NCI-H524 treated with DMSO at 0.1 percent for 48 hours (cell line): Measurements from ENCODE around the gene VSIG10L.

Source experiments
- DNase-seq: peaks from one replicate; lab custom pipeline; 2025; lab: John Stamatoyannopoulos, UW

Gene VSIG10L

DNA sequence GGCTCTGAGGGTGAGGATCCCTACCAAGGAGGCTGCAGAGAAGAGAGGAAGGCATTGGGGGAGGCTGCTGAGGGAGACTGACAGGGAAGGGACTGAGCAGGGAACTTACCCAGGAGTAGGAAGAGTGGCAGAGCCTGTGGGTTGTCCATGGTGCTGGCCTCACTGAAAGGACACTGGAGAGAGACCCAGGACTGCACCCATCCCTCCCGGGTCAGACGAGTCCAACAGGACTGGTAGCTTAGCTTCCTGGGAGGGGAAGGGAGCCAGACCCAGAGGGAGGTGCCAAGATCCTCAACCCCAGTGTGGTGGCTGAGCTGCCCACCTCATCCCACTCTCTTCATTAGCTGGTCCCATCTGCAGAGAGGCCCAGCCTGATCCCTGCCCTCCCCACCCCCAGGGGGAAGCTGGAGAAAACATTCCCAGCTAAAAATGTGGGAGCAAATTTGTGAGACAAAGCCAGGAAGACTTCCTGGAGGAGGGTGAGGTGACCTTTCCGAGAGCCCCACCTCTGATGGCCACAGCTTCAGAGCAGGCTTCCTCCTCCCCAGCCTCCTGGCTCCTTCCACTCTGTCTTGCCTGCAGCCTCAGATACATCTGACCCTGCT lies at the start of gene VSIG10L:
TSS of gene VSIG10L (minus strand) at position 164 of the 605 bp plus-strand sequence. CDS start at position 149, 15 bp downstream.
- DNase-seq: no peak

DNA sequence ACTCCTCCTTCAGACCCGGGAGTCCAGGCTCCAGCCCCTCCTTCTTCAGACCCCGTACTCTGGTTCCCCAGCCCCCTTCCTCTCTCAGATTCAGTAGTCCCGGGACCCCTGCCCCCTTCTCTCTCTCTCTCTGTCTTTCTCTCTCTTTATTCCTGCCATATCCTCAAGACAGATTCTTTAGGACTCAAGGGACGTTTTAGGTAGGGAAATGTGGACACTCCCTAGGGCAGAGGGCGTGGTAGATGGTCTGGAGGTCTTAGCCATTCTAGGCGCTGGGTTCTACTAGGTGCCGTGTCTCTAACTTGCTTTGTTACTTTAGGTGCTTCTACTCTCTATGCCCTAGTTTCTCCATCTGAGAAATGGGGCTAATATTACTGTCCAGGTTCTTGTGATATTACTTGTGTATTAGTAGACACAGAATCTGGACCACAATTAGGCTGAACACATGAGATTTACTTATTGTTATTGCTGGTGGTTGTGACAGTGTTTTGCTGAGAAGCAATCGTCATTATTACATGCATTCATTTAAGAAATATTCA lies 49.2 kb upstream of the VSIG10L start:
- DNase-seq: no peak

DNA sequence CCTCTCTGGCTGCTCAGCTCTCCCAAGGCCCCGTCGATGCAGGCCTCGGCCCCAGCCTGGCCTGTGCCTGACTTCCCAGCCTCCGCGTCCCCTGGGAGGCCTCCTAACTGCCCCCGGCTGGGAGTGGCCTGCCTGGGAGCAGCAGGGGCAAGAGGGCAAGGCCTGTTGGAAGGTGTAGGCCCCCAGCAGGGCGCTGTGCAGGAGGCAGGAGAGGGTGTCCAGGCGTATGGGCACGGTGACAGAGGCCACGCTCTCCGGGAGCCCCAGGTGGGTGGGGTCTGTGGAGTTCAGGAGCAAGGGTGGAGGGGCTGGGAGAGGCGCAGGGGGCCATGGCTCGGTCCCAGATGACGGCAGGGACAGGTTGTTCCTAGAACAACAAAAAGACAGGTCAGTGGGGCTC lies 47.2 kb upstream of the VSIG10L start:
- DNase-seq: no peak

DNA sequence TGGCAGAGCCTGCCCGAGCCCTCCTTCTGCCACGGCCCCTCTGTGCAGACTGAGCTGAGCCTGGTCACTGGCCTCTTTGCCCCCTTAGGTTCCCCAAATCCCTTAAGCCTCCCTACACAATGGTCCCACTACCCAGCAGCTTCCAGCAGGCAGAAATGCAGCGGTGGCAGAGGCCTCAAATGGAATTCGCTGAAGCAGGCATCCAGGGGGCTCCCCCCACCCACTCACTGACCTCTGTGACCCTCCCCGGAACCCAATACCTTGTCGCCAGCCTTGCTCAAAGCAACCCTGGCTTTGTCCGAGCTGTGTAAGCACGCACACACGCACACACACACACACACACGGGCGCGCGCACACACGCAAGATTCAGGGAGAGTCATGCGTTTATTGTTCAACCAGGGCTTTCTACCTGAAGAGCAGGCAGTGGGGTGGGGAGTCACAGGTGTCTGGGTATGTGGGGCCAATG lies 46.0 kb upstream of the VSIG10L start, which contains the start of gene LIM2:
TSS of gene LIM2 (minus strand) at position 51 of the 466 bp plus-strand sequence. CDS start 531 bp downstream, outside the sequence.
- no peak for DNase-seq

DNA sequence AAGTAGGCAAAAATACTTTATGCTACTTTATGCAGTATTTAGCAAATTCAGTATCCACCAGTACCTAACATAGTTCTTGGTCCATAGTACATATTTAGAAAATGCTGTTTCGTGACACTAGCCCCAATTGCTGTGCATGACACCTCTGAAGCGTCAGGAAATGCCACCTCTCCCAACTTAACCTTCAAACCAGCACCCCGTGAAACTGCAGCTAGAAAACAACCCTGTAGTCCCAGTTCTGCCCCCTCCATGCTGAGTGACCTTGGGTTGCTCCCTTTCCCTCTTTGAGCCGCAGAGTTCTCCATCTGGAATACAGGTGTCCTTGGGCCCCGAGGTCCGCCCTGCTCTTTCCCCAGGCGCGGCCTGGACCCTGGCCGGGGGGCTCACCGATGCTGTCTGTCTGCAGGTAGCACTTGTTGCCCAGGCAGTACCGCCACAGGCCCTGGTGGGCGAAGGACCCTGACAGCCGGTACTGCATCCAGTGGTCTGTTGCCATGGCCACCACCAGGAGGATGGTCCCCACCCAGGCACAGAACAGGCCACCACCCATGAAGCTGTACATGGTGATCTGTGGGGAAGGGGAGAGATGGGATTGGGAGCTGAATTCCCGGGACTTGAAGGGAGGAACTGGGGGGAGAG lies 45.1 kb upstream of the VSIG10L start:
- no peak for DNase-seq

DNA sequence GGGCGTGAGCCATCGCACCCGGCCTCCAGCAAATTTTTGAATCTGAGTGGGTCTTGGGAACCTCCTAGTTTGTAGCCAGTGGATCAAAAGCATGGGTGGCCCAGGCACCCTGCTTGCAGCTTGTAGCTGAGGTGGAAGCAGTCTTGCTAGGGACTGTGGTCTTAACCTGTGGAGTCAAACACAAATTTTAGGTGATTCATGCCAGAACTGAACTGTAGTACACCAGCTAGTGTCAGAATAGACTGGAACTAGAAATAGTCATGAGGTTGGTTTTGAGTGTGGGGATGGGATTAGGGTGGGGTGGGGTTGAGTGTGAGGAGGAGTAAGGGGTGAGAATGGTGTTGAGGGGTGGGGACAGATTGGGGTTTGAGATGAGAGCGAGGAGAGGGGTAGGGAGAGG lies 40.1 kb upstream of the VSIG10L start:
- DNase-seq: no peak

DNA sequence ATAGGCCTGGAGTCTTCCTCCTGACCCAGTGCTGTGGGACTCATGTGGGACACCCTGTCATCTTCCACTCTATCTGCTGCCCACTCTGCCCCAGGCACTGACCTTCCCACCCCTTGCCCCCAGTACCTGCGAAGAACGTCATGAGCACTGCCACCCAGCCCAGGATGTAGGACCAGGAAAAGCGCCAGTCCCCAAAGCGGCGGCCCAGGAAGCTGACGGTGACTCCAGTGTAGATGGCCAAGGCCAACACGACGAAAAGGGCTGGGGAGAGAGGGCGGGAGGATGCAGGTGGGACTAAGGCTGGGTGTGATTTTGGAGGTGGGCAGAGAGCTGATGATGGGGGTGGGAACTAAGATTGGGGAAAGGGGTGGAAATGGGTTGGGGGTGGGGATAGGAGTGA lies 38.4 kb upstream of the VSIG10L start:
- no peak for DNase-seq

DNA sequence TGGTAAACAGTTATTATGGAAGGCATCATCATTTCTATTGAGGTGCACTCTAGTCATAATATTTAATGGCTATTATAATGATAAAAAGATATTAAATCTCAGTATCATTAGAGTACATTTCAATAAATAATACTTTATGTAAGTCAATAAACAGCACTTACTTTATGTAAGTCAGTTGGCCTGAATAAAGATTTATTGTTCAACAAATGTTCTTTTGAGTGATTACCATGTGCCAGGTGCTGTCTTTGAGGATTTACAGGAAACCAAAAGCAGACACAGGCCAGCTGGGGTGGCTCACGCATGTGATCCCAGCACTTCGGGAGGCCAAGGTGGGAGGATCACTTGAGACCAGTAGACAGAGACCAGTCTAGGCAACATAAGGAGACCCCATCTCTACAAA lies 35.5 kb upstream of the VSIG10L start:
- DNase-seq: no peak

DNA sequence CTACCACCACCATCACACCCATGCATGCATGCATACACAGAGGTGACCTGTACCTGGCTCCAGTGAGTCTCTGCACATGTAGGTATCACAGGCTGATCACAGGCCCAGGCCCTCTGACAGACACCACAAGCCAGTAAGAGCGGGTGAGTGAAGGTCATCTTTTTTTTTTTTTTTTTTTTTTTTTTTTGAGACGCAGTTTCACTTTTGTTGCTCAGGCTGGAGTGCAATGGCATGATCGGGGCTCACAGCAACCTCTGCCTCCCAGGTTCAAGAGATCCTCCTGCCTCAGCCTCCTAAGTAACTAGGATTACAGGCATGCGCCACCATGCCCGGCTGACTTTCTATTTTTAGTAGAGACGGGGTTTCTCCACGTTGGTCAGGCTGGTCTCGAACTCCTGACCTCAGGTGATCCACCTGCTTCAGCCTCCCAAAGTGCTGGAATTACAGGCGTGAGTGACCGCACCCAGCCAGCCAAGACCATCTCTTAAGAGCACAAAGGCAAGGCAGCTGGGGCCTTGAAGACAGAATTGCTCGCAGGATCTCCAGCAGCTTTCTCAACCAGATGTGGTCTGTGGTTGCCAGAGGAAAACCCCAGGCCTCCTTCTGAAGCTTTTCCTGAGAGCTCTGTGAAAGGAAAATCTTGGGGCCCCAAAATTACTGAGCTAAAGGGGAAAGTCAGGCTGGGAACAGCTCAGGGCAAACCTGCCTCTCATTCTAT lies 33.7 kb upstream of the VSIG10L start:
- no peak for DNase-seq

DNA sequence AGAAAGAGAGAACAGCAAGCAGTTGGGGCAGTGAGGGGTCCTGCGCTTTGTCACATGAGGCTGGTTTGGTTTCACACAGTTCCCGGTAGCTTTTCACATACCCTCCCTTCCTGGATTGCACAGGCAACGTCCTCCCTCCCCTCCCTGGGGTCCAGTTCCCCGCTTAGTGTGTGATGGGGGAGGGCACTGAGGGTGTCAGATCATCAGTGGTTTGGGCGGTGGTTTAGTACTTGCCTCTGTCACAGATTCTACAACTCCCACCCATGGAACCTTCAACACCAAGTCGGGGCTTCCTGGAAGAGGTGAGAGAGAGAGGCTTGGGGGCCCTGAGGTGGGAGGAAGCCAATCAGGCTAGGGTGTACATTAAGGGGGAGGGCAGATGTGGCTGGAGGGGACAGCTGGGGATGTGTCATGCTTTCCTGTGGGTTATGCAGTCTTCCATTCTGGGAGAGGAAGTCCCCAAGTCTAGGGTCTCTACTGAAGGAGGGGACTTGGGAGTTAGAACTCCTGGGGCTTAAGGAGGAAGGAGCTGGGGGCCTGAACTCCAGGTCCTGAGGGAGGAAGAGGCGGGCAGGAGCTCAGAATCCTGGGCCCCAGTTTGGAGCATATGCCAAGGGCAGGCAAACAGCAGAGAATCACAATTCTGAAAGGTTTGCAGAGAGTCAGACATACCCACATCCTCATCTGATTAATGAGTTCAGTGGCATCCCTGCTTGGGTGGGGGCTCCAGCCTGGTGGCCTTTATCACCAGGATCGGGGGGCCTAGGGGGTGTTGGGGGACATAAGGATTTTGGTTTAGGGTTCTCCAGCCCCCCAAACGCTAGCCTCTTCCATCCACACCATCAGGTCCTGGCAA lies 30.9 kb upstream of the VSIG10L start, which contains the start of gene NKG7:
TSS of gene NKG7 (minus strand) at position 6 of the 856 bp plus-strand sequence. CDS start 119 bp downstream, outside the sequence.
- no peak for DNase-seq

DNA sequence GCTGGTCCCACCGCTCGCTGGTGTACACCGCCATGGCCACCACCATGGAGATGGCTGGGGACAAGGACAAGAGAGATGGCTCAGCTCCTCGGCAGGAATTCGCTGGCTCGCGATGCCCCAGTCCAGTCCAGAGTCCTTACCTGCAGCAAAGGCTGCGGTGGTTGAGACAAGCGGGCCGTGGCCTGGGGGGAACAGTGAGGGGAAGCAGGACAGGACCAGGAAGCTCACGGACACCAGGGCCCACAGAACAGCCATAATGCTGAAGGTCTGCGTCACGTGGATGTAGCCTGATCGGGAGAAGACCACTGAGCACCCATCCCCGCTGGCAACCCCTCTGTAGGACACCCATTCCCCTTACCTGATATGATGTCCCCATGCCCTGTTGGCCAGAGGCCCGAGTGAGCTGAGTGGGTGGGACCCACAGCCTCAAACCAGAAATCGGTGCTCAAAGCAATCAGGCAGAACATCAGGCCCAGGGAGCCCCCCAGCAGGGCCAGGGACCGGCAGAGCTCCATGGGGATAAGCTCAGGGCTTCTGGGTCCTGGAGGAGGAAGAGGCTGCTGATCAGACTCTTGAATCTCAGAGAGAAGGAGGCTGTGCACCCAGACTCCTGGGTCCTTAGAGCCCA lies 30.2 kb upstream of the VSIG10L start:
- DNase-seq: no peak

DNA sequence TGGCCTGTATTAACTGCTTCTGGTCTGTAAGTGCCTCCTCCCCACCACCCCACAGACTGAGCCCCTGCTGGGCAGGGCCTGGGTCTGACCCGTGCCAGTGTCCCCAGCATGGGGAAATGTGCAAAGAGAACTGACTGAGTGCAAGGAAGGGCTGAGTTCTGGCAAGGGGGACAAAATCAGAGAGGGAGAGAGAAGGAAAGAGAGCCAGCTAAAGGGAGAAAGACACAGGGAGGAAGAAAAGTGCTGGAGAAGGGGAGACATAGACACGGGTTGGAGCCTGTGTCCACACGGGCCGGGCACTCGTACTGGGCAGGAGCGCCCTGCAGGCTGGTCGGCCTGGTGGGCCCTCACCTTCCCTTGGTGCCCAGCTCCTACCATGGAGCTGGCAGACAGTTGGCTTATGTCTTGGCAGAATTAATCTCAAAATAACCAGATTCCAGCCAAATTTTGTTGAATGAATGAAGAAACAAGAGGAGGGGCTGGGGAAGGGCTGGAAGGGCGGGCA lies 29.3 kb upstream of the VSIG10L start:
- DNase-seq: no peak

DNA sequence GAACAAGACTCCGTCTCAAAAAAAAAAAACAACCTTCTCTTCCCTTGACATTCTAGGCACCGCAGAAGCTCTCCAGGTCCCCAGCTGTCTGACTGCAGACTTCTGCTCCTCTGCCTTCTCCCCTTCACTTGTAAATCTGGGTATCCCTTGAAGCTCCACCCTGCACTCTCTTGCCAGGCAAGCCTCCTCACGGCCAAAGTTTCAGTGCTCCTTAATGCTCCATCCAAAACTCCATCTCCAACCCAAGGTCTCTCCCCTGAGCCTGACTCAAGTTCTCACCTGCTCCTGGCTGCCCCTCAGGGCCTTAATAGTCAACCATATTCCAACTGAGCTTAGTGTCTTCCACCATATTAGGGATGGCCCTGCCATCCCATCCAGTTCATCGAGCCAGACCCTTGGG lies 28.3 kb upstream of the VSIG10L start:
- DNase-seq: no peak

DNA sequence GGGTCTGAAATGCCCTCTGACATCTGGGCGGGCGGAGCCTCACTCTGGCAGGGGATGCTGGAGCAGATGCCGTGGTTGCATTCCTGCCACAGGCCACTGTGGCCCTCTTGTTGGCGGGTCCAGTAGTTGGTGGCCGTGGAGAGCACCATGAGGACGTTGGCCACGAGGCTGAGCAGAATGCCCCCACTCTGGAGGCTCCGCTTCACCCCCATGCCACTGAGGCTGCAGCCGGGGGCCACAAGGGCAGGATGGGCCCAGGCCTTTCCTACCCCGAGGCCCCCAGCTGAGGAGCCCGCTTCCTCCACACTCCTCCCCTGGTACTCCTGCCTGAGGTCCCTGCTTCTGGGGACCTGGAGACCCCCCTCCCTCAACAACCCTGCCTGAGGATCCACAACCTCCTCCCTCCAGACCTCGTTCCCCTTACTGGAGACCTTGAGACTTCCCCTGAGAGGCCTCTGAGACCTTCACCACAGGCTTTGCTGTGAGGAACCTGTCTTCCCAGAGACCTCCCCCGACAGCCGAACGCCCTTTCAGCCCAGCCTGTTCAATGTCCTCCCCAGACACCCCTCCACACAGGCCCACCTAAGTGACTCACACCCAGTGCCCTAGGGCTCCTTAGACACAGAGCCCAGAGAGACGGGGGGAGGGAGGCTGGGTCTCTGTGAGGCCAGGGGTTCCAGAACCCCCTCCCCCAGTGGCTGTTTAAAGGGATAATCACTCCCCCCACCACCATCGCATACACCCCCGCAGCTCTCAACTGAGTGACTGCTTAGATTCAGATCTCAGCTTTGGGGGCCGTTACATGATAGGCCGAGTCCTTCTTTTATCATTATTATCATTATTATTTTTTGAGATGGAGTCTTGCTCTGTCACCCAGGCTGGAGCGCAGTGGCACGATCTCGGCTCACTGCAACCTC lies 26.7 kb upstream of the VSIG10L start, which contains the start of gene CLDND2:
TSS of gene CLDND2 (minus strand) at position 638 of the 917 bp plus-strand sequence. CDS start at position 212, 426 bp downstream.
- DNase-seq: no peak

DNA sequence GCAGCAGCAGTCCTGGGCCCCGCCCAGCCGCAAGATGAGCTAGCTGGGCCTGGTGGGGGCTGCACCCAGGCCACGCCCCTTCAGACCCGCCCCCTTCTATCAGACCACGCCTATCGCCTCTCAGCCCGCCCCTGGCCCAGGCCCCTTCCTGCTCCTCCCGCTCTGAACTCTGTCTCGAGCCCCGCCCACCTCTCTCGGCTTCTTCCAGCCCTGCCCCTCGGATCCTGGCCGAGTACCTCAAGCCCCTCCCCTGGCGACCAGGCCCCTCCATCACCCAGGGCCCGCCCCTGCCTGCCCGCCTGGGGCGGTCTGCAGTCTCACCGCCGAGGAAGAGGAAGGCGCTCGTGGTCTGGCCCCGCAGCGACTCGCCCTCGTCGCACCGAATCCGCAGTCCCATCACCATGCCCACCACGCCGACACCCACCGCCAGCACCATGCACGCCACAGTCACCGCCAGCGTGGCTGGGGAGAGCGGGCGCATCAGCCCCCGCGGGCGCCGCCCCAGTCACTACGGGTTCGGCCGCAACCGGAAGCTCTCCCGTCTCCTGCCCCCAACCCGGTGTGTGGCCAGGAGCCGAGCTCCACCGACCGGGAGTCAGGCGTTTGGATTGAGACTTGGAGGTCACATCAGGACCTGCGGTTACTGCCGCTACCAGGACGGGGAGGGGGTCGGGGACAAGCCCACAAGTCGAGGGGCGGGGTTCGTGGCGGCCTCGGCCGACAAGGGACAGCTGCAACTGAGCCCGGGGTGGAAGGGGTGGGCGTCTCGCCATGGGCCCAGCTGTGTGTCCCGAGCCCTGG lies 25.8 kb upstream of the VSIG10L start:
- DNase-seq: no peak

DNA sequence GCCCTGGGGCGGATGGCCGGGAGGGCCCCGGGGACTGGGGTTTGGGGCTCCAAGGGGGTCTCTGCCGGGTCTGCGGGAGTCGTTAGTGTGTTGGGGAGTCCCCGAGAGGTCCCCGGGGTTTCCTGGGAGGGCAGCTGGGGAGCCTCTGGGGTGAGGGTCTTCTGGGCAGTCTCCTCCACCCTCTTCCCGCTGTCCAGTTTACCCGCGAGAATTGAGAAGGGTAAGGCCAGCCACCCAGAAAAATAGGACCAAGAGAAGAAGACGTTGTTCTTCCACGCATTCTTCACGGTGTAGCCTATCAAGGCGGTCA lies 25.3 kb upstream of the VSIG10L start:
- DNase-seq: no peak

DNA sequence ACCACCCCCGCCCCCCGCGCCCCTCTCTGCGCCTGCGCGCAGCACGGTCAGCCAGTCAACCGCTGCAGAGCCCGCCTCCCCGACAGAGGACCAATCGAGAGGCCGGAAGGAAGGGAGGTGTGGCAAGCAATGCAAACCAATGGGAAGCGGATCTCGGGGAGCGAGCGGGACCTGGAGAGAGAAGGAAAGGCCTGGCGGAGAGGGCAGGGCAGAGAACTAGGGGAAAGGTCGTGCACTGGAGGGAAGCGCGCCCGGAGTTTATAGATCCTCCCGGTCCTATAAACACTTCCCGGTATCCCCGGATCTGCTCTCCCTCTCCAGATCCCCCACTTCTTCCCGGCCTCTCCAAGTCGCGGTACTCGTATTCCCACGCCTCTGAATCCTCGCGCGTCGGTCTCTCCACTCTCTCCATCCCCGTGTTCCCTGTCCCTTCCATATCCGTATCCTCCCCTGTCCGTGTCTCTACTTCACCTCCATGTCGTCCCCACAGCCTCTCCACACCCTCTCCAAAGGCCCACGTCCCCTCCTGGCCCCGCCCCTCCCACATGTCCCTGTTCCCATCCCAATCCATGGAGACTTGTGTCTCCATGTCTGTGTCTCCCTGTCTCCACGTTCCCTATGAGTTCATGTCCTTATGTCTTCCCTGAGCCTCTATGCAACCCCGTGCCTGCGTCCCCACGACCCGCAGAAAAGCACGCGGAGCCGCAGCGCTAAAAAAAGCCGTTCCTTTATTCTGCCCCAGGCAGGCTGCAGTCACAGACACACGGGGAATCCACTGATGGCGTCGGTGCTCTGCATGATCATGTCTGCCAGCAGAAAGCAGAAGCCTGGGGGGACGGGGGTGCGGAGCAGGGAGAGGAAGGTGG lies 24.7 kb upstream of the VSIG10L start:
- no peak for DNase-seq

DNA sequence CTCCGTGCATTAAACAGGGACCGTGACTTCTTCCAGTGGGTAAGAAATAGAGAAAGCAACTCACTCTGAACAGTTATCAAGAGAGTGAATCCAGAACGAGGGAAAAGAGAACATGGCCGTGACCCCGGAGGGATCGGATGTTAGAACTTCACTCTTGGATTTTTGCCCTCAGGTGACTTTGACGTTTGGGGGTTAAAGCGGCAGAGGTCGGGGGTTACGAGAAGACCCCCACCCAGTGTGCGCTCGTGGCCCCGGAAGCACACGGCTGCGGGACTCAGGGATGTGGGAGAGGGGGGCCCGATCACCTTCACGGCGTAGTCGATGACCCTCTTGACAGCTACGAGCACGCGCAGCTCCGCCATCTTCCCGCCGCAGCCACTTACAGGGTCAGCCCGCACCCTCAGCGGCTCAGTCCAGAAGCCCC lies 24.0 kb upstream of the VSIG10L start, which contains the start of gene ETFB:
TSS of gene ETFB (minus strand) at position 424 of the 424 bp plus-strand sequence. CDS start at position 362, 62 bp downstream.
- DNase-seq: no peak
